Heart left ventricle (tissue), 16 donors: Measurements from ENCODE around the gene ACAA2. TPM values are rescaled to one million over a fixed set of nuclear protein-coding genes. Genes with fewer than 3 reads are reported as not detected.

Experiments used
- ATAC-seq, 4 donors: fragments of 200-7000 bp; cut with Tn5 transposase; one replicate each; pipeline ENCODE4 v1.9.1; 2020 to 2022; ENCODE audit warnings: moderate library complexity in 4 of 4, mild to moderate bottlenecking in 3 of 4, moderate number of reproducible peaks in 1 of 4
- DNase-seq, 5 donors: peaks; one replicate each; pipeline ENCODE4 v3.0.0-alpha.2; 2020
- H3K27ac ChIP-seq, 12 donors: fragments of 200-600 bp; sonication (generic) in 4 of 12; one replicate each; pipeline versions ENCODE4 v1.5.0 to v1.8.0; 2016 to 2022; ENCODE audit warnings: mild to moderate bottlenecking in 2 of 12
- H3K27me3 ChIP-seq, 9 donors: fragments of 200-600 bp; sonication (generic) in 2 of 9; one replicate each; pipeline versions ENCODE4 v1.5.1 to v1.8.0; 2016 to 2022; ENCODE audit warnings: mild to moderate bottlenecking in 3 of 9
- H3K36me3 ChIP-seq, 9 donors: fragments of 200-600 bp; sonication (generic) in 2 of 9; one replicate each; pipeline versions ENCODE4 v1.5.0 to v1.8.0; 2018 to 2022; ENCODE audit warnings: mild to moderate bottlenecking in 2 of 9
- H3K4me1 ChIP-seq, 12 donors: fragments of 200-600 bp; sonication (generic) in 4 of 12; one replicate each; pipeline versions ENCODE4 v1.5.0 to v1.8.0; 2016 to 2022; ENCODE audit warnings: mild to moderate bottlenecking in 3 of 12
- H3K4me3 ChIP-seq, 12 donors: fragments of 200-600 bp; sonication (generic) in 4 of 12; one replicate each; pipeline versions ENCODE4 v1.5.0 to v1.8.0; 2017 to 2022; ENCODE audit warnings: mild to moderate bottlenecking in 9 of 12, moderate library complexity in 4 of 12
- H3K9me3 ChIP-seq, 12 donors: fragments of 200-600 bp; sonication (generic) in 4 of 12; one replicate each; pipeline versions ENCODE4 v1.5.0 to v1.8.0; 2016 to 2022; ENCODE audit warnings: mild to moderate bottlenecking in 1 of 12
- CTCF ChIP-seq, 12 donors: fragments of 200-600 bp; sonication (generic) in 4 of 12; IDR thresholded peaks; one replicate each; pipeline versions ENCODE4 v1.5.0 to v1.8.0; 2018 to 2022; ENCODE audit warnings: antibody characterized with exemption in 12 of 12, mild to moderate bottlenecking in 5 of 12
- POLR2A ChIP-seq, 2 donors: fragments of 450-650 bp; IDR thresholded peaks; one replicate each; pipeline ENCODE4 v1.6.1; 2017; ENCODE audit warnings: antibody characterized with exemption in 2 of 2, mild to moderate bottlenecking in 2 of 2, moderate library complexity in 2 of 2
- WGBS, 4 donors: extraction: QIAGEN DNeasy Blood & Tissue Kit in 2 of 4; methylation state at CpG; one replicate each; pipeline versions ENCODE4 v1.1.5 to v1.1.7; 2013 to 2018; 5-methylcytosine and 5-hydroxymethylcytosine counted together
- intact Hi-C, 10 donors: fragments of 100-400 bp; cut with DNase I; formaldehyde crosslinking; loops; one replicate each; pipeline versions ENCODE4 v1.11.1 to v1.14.2; 2022
- polyA plus RNA-seq, 2 donors: library from polyadenylated mRNA; stranded (reverse); fragments of 200-250 nt; gene quantifications; one replicate each; pipeline ENCODE4 v1.2.3, GENCODE V29; 2013
- total RNA-seq, 9 donors: library from RNA; depleted of rRNA in 2 of 9; stranded (reverse); fragments of >200 nt in 2 of 9; fragmentation: NEBNext Ultra II Directional in 3 of 9; extraction: Animal tissue kit (Norgen Biotek cat#: 25700) in 3 of 9; gene quantifications; one replicate each; pipeline versions ENCODE4 v1.1.0 to v1.2.4, GENCODE V29; 2016 to 2023
- donor health status: ischemic (EF 13 %, LVEDD 7.1; RV severe dilation, severe dysfunction).
- donor health status: healthy with polysubstance abuse.
- donor health status: DM: no; HTN: yes; CAD: no.
- donor health status: DM: no; HTN: no; CAD: no.
- donor health status: ischemic (EF 25% LVEDD 6.9; RV normal size, moderate dysfunction).
- donor health status: ischemic (EF 25% LVEDD 5.7; RV mildly dilated, moderate dysfunction).
- donor health status: healthy.
- donor health status: DM: yes; HTN: yes; CAD: no.
- donor health status: ischemic (EF 35%, LVEDD 5.7; RV mildly dilated, moderate dysfunction).
- donor health status: nonischemic (EF 11% LVEDD 7.7; RV severe dilation, severe dysfunction).
- donor health status: DM: yes; HTN: yes; CAD: no.
- donor health status: PGD.
- donor health status: ischemic (EF 29% LVEDD 5.4; RV normal size, mild dysfunction).
- donor health status: nonischemic (EF 23%, LVEDD 6.1; RV moderate dilation, normal function).

The ACAA2 gene
- total and polyA plus RNA-seq, 11 donors = 129 to 379 (median 221) TPM

DNA sequence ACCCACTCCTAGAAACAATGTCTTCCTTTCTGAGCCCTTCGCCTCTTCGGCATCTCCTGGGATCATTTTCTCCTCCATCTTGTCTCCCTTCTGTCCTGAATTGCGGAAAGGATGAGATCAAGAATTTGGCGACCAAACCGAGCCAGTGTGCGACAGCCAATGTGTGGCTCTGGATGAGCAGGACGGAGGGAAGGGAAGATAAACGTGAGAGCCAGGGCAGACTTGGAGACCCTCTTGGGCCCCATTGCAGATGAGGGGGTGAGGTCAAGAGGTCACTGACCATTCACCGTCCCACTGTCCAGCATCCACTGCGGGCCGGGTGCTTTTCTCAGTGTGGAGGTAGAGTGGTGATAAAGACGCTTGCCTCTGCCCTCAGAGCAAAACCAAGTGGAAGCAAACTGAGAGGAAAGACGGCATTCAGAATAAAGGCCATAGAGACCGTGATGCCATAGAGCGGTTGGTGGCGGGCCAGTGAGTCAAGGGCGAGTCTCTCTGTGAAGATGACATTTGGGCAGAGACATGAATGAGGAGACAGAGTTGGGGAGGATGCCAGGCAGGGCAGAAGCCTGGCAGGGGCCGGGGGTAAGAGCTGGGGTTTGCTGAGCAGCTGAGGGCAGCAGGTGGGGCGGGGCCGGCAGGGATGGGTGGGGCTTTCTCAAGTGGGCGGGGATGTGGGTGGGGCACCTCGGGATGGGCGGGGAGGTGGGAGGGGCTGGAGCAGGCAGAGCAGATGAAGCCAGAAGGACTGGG is 55.6 kb downstream of the ACAA2 start:
- Histone ChIP-seq H3K27ac (no peak overlapping the region), H3K27me3 (peaks cover 0 to 17% (median 0%) of the 10 kb centered on the region in 9 donors), H3K9me3 (peaks cover 0 to 2% (median 0%) of the 10 kb centered on the region in 12 donors), H3K36me3 (no peaks in the 10 kb centered on the region), H3K4me1 (no peaks in the 10 kb centered on the region), H3K4me3 (no peak overlapping the region)
- WGBS, 4 donors = 82 to 91% (median 84%) methylated on average over 23 of the region's 23 CpGs
- TF ChIP-seq CTCF (IDR thresholded peaks at IDR 0.05) (no peak), POLR2A (IDR thresholded peaks at IDR 0.05) (no peak)
- ATAC-seq (no peak), DNase-seq (no peak)
- intact Hi-C loops = no loop called here

DNA sequence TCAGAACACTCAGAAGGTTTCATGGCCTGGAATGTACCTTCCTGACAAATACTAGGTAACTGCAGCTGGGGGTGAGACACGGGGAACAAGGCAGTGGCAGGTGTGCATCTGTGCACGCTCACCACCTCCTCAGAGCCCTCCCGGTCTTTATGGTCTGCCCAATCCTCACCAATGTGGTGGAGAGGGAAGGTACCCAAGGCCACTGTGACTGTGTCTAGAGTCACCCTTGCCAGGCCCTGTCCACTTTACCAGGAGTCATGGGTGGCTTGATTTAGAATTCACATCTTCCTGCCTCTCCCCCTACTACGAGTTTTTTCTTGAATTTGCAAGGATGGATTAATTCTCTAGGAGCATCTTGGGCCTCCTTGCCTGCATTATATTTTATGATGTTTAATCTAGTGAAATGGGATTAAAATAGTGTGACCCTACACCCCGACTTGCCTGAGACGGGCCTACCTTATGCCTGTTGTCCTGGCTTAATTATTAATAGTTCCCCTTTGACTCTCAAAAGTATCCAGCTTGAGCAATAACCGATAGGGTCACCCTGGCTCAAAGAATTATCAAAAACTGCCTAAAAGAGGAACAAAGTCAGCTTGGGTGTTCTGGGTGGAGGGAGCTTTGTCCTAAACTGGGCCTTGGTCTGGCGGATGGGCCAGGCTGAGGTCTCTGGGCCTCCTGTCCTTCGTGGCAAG is 56.5 kb downstream of the ACAA2 start:
- Histone ChIP-seq H3K4me3 (no peak overlapping the region), H3K36me3 (no peaks in the 10 kb centered on the region), H3K9me3 (peaks cover 0 to 2% (median 0%) of the 10 kb centered on the region in 12 donors), H3K27ac (no peak overlapping the region), H3K27me3 (peaks cover 0 to 17% (median 0%) of the 10 kb centered on the region in 9 donors), H3K4me1 (no peaks in the 10 kb centered on the region)
- TF ChIP-seq POLR2A (IDR thresholded peaks at IDR 0.05) = no peak
- TF ChIP-seq CTCF (IDR thresholded peaks at IDR 0.05) = no peak
- WGBS, 4 donors = 87 to 94% (median 89%) methylated on average over 9 of the region's 9 CpGs
- DNase-seq = no peak
- intact Hi-C loops = no loop called here
- no peak for ATAC-seq

- peaks cover 0 to 23% (median 0%) of the 10 kb centered on the region in 9 donors for H3K27me3 ChIP-seq
- WGBS, 4 donors = 71 to 86% (median 77%) methylated on average over 6 of the region's 6 CpGs
Measured at GRCh38 chr18:49756135-49756534, 57.2 kb downstream of the ACAA2 start.

More at GRCh38 chr18:49756135-49756534, 57.2 kb downstream of the ACAA2 start:
- H3K36me3 ChIP-seq = no peaks in the 10 kb centered on the region
- no peak for ATAC-seq
- intact Hi-C loops = no loop called here
- H3K4me1 ChIP-seq = no peaks in the 10 kb centered on the region
- H3K9me3 ChIP-seq = peaks cover 0 to 2% (median 0%) of the 10 kb centered on the region in 12 donors
- H3K27ac ChIP-seq = no peak overlapping the region
- DNase-seq = no peak
- no peak for TF ChIP-seq POLR2A (IDR thresholded peaks at IDR 0.05)
- no peak for TF ChIP-seq CTCF (IDR thresholded peaks at IDR 0.05)
- no peak overlapping the region for H3K4me3 ChIP-seq
